ENCODE measurements around the gene NCAPD3.
"Not testable (repeated sequence)": the region's sequence is repeated elsewhere in the genome, so short reads cannot be mapped to it uniquely, and the experiment has no call there.

NCAPD3 gene

GRCh38 chr11:134226806-134227325, 3.1 kb upstream of the NCAPD3 start:
- no peak for DNase-seq (ENCODE audit: low read depth in 2 of 2)

GRCh38 chr11:134224710-134225664, 1.2 kb upstream of the NCAPD3 start:
- DNase-seq (ENCODE audit: low read depth in 2 of 2) = peak in 1 of 2 donors; percentile 17

GRCh38 chr11:134223121-134223520, 646 bp downstream of the NCAPD3 start:
- no peak for DNase-seq (ENCODE audit: low read depth in 2 of 2)

DNA sequence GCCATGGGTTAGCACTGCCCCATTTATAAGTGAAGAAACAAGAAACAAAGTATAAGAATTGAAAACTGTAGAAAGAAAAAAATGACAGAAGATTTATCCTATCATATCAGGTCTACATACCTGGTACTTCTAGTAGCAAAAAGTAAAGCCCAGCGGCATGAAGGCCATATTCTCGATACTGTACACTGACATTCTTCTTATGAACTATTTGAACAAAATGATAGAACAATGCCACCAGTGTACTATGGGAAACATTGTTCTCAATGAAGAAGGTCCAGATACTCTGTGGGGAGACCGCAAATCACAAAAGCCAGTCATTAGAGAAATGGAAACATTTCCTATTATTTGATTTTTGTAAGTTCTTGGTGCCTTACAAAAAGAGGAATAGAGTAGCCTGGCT, 7.0 kb downstream of the NCAPD3 start:
- no peak for DNase-seq (ENCODE audit: low read depth in 2 of 2)

DNA sequence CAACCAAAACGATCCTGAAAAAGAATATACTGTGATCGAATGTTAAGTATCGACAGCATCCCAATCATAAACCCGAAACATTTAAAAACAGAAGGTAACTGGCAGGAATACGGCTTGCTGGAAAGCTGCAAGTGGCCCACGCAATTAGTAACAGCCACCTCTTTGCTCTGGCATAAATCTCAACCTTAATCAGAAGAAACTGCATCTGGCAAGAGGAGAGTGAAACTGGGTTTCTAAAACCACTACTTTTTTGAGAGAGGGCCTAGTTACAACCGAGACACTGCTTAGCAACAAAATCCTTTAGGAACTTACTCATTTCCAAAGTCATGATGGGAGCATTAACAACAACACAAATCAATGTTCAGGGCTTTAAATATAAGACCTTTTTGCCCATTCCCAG, 7.9 kb downstream of the NCAPD3 start:
- no peak for DNase-seq (ENCODE audit: low read depth in 2 of 2)

GRCh38 chr11:134207538-134208239, 16.1 kb downstream of the NCAPD3 start:
- DNase-seq (ENCODE audit: low read depth in 2 of 2) = peak; percentile 27 to 45

- DNase-seq (ENCODE audit: low read depth in 2 of 2) = no peak
These were observed 17.6 kb downstream of the NCAPD3 start for GRCh38 chr11:134206185-134206584.

- no peak for DNase-seq (ENCODE audit: low read depth in 2 of 2)
These were observed 18.0 kb downstream of the NCAPD3 start for GRCh38 chr11:134205729-134206128.

DNA sequence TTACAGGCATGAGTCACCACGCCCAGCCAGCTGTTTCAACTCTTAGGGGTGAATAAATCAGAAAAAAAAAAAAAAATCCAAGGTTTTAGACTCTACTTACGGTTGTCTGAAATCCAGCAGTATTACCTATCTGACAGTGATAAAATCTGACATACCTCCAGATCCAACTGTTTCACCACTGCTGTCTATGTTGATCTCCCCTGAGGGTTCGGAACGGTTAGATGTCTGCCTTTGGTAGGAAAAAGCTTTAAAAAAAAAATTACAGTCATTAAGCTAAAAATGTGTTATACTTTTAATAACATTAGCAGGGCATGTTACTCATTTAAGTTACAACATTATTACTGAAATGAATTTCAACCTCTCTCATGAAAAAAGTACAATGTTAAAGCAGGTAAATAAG, 21.1 kb downstream of the NCAPD3 start:
- DNase-seq (ENCODE audit: low read depth in 2 of 2) = no peak

GRCh38 chr11:134200688-134201087, 23.1 kb downstream of the NCAPD3 start:
- DNase-seq (ENCODE audit: low read depth in 2 of 2) = no peak

DNA sequence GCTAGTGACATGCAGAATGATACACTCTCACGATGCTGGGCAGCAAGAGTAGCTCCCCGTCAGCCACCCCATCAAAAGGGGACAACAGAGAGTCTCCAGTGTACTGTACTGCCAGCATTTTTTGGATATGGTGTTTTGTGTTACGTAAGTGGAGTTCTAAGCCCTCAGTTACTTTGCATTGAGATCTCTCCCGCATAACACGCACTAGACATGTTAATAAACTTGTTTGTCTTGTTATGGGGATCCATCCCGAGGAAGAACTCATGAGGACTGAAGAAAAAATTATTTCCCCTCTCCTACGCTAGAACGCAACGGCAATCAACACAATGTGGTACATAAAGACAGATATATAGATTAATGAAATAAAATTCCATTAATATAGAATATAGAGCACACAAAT, 24.2 kb downstream of the NCAPD3 start:
- DNase-seq (ENCODE audit: low read depth in 2 of 2) = no peak

DNA sequence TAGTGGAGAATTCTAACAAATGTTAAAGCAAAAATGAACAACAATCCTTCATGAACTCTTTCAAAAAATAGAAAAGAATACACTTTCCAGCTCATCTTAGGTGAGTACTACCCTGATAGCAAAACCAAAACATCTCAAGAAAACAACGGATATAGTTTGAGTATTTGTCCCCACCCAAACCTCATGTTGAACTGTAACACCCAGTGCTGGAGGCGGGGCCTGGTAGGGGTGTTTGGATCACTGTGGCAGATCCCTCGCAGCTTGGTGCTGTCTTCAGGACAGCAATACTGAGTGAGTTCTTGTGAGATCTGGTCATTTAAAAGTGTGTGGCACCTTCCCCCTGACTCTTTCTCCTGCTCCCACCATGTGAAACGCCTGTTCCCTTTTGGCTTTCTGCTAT, 27.0 kb downstream of the NCAPD3 start:
- DNase-seq (ENCODE audit: low read depth in 2 of 2) = no peak

DNA sequence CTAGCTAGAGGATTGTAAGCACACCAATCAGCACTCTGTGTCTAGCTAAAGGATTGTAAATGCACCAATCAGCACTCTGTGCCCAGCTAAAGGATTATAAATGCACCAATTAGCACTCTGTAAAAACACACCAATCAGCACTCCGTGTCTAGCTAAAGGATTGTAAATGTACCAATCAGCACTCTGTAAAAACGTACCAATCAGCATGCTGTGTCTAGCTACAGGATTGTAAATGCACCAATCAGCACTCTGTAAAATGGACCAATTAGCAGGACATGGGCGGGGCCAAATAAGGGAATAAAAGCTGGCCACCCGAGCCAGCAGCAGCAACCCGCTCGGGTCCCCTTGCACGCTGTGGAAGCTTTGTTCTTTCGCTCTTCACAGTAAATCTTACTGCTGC, 35.7 kb downstream of the NCAPD3 start:
- not testable (repeated sequence) for DNase-seq (ENCODE audit: low read depth in 2 of 2)

DNA sequence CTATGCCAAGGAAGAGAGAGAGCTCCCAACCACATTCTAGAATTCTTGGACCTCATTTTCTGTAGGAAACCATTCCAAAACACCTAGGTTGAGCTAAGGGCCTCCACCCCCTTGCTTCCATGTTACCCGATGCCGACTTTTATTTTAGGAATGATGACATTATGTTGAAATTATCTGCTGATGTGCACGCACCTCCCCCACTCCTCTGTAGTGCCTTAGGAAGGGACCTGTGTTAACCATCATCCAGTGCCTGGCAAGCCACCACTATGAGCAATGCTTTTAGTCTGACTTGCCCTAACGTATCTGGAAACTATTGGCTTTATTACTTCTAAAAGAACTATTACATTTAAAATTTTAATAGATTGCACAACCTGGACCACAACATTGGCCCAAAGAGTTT, 42.1 kb downstream of the NCAPD3 start:
- no peak for DNase-seq (ENCODE audit: low read depth in 2 of 2)

DNA sequence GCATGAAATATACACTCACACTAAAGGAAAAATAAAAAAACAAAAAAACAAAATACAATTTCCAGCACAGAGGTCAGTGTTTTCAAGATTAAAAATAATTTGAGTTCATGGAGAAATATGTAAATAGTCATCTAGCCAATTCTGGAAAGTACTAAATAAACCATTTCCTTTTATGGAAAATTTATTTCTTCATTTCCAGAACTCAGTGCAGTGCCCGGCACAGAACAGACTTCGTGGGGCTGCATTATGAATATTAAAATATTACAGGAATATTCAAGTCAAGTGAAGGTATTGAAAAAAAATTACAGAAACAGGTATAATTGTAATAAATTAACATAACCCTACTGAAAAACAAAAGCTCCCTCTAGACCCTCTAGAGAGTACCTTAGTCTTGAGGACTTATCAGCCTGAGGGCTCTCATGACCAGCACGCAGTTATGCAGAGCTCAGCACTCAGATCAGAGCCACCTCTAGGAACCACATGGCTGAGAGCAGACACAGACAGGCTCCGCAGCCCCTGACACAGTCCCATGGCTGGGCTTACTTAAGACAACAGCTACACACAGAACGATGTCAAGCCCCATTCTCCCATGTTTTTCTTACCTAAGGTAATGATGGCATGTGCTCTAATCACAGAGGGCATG, 45.6 kb downstream of the NCAPD3 start:
- no peak for DNase-seq (ENCODE audit: low read depth in 2 of 2)

GRCh38 chr11:134176284-134176683, 47.5 kb downstream of the NCAPD3 start:
- DNase-seq (ENCODE audit: low read depth in 2 of 2) = no peak

DNA sequence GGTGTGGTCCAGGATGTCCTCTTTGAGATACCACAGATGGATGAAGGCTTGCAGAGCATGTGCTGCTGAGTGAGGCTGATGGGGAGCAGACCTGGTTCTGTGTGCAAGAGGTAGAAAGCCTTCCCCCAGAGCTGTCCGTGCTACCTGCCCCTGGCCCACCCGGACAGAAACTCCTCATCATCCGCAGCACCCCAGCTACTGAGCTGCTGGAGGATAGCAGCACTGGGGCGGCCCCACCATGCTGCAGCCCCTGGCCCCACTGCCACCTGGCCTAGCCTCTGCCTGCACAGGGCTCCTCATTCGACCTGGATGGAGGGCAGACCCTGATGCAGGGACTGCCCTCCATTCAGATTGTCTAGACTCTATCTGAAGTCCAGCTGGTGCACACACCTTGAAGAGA, 50.5 kb downstream of the NCAPD3 start:
- no peak for DNase-seq (ENCODE audit: low read depth in 2 of 2)

DNA sequence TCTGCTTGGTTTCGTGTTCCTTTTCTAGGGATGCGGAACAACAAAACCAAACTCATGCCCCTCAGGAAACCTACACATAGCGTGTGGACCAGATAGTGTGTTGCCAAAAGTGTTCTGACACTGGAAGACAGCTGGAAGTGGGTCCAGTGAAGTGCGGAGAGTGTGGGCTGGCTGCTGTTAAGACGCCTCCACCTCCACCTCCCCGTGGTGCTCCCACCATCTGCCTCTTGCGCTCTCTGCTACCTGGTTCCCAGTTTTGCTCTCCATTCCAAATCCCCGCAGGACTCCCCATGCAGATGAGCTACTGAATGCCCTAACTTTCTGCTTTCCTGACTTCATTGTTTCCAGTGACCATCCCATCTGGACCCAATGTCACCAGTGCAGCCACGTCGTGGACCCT, 51.8 kb downstream of the NCAPD3 start:
- no peak for DNase-seq (ENCODE audit: low read depth in 2 of 2)

- no peak for DNase-seq (ENCODE audit: low read depth in 2 of 2)
These were observed 52.9 kb downstream of the NCAPD3 start for GRCh38 chr11:134170919-134171281.

DNA sequence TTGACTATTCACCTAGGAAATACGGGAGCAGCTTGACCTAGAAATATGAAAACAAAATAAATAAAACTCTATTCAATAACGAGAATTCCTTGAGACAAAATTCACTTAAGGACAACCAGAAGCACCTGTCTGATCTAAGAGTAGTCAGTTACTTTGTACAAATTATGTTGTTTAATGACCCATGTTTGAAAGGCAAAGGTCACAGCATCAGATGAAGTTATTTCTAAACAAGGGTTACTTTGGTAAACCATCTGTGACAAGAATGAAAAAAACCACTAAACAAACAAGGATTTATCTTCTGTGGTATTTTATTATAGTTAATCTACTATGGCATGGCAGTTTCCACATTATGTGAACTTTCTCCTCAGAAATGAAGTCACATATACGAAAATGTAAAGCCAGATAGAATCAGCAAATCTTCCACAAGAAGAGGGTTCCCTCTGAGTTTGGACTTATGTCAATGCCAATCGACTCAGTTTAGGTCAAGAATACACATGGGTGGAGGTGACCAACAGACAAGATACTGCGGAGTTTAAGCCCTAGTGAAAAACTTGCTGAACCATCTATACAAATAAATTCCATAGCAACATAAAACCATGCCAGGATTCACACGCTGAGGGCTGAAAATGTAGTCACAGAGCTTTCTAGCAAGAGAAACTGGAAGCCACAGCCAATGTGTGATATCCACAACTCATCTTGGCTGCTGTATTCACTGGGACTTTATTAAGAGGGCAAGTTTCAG, 53.4 kb downstream of the NCAPD3 start:
- DNase-seq (ENCODE audit: low read depth in 2 of 2) = no peak

DNA sequence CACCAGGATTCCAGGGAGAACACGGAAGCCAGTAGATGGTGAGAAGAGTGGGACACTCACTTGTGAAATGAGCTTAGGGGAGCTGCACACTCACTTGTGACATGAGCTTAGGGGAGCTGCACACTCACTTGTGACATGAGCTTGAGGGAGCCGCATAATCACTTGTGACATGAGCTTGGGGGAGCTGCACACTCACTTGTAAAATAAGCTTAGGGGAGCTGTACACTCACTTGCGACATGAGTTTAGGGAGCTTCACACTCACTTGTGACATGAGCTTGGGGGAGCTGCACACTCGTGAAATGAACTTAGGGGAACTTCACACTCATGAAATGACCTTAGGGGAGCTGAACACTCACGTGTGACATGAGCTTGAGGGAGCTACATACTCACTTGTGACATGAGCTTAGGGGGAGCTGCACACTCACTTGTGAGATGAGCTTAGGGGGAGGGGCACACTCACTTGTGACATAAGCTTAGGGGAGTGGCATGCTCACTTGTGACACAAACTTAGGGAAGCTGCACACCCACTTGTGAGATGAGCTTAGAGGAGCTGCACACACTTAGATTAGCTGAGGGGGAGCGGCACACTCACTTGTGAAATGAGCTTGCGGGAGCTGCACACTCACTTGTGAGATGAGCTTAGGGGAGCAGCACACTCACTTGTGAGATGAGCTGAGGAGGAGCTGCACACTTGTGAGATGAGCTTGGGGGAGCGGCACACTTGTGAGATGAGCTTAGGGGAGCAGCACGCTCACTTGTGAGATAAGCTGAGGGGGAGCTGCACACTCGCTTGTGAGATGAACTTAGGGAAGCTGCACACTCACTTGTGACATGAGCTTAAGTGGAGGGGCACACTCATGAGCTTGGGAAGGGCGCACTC, 59.0 kb downstream of the NCAPD3 start:
- DNase-seq (ENCODE audit: low read depth in 2 of 2) = no peak

Measured in stimulated activated CD8-positive, alpha-beta memory T cell treated with anti-CD3 and anti-CD28 coated beads, Interleukin-2, amount 100 ng/mL, for 1 hour (primary cell).